ENCODE results near the gene ABCA7.
"Not testable (repeated sequence)": the region's sequence is repeated elsewhere in the genome, so short reads cannot be mapped to it uniquely, and the experiment has no call there.

Gene ABCA7

DNA sequence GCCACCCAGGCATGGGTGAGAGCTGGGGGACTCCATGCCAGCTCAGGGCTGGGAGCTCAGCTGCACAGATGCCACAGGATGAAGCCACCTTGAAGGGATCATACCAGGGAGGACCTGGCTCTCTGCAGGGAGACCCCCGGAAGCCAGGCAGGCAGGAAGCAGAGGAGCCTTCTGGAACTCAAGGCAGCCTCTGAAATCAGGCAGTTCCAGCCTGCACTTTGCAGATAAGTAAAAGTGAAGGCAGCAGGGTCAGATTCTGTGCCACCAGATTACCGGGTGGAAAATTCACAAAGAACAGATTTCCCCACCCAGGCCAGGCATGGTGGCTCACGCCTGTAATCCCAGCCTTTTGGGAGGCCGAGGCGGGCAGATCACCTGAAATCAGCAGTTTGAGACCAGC is 21.5 kb upstream of the ABCA7 start:
- TF ChIP-seq POLR2A (IDR thresholded peaks at IDR 0.05; ENCODE audit: extremely low read depth, insufficient read length) (no peak), MYC (IDR thresholded peaks at IDR 0.05; ENCODE audit: low read depth, low read length) (no peak), CTCF (IDR thresholded peaks at IDR 0.05; ENCODE audit: low read depth, low read length) (no peak), MAX (IDR thresholded peaks at IDR 0.05; ENCODE audit: low read depth, low read length) (no peak)
- DNase-seq (ENCODE audit: low read depth), result no peak
- no peak overlapping the region for H3K4me3 ChIP-seq (ENCODE audit: low read depth, low read length)

- no peak for DNase-seq (ENCODE audit: low read depth)
- peak overlapping the region; percentile 76 for H3K4me3 ChIP-seq (ENCODE audit: low read depth, low read length)
- no peak for TF ChIP-seq POLR2A (IDR thresholded peaks at IDR 0.05; ENCODE audit: extremely low read depth, insufficient read length)
- no peak for TF ChIP-seq MYC (IDR thresholded peaks at IDR 0.05; ENCODE audit: low read depth, low read length)
- no peak for TF ChIP-seq MAX (IDR thresholded peaks at IDR 0.05; ENCODE audit: low read depth, low read length)
- TF ChIP-seq CTCF (IDR thresholded peaks at IDR 0.05; ENCODE audit: low read depth, low read length), result no peak
Measured at GRCh38 chr19:1018932-1019615, 20.8 kb upstream of the ABCA7 start.

GRCh38 chr19:1019616-1019961 is 20.3 kb upstream of the ABCA7 start:
- peak overlapping the region; percentile 76 for H3K4me3 ChIP-seq (ENCODE audit: low read depth, low read length)
- no peak for DNase-seq (ENCODE audit: low read depth)
- TF ChIP-seq CTCF (IDR thresholded peaks at IDR 0.05; ENCODE audit: low read depth, low read length), result no peak
- TF ChIP-seq MAX (IDR thresholded peaks at IDR 0.05; ENCODE audit: low read depth, low read length), result no peak
- no peak for TF ChIP-seq MYC (IDR thresholded peaks at IDR 0.05; ENCODE audit: low read depth, low read length)
- TF ChIP-seq POLR2A (IDR thresholded peaks at IDR 0.05; ENCODE audit: extremely low read depth, insufficient read length), result no peak

GRCh38 chr19:1019980-1020867 is 19.7 kb upstream of the ABCA7 start:
- DNase-seq (ENCODE audit: low read depth), result peak; percentile 52
- no peak for TF ChIP-seq POLR2A (IDR thresholded peaks at IDR 0.05; ENCODE audit: extremely low read depth, insufficient read length)
- TF ChIP-seq MAX (IDR thresholded peaks at IDR 0.05; ENCODE audit: low read depth, low read length), result no peak
- TF ChIP-seq CTCF (IDR thresholded peaks at IDR 0.05; ENCODE audit: low read depth, low read length), result no peak
- no peak for TF ChIP-seq MYC (IDR thresholded peaks at IDR 0.05; ENCODE audit: low read depth, low read length)
- peak overlapping the region; percentile 76 for H3K4me3 ChIP-seq (ENCODE audit: low read depth, low read length)

DNA sequence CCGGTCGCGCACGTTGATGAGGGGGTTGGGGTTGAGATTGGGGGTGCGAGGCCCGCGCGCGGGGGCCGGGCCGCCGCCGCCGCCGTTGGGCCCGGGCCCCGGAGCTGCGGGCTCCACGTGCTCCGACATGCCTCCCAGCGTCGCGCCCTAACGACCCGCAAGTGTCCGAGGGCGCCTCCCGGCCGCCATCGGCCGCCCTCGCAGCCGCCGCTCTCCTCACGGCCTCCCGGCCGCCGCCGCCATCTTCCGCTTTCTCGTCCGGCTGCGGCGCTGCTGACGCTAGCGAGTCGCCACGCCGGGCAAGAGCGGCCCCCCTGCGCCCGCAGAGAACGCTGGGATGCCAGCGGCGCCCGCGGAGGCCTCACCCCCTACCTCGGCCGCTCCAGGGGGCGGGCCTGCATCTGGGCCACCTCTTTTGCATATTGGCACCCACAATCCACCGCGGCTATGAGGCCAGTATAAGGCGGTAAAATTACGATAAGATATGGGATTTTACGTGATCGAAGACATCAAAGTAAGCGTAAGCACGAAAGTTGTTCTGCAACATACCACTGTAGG is 19.0 kb upstream of the ABCA7 start, which contains the start of gene TMEM259:
Gene TMEM259, minus strand, starts transcription at position 256 of the 558 bp plus-strand sequence. Its CDS starts 127 bp downstream, at position 129.
- DNase-seq (ENCODE audit: low read depth), result peak; percentile 94
- peak within 1 kb of the TSS; percentile 76 for H3K4me3 ChIP-seq (ENCODE audit: low read depth, low read length)
- TF ChIP-seq MAX (IDR thresholded peaks at IDR 0.05; ENCODE audit: low read depth, low read length) (peak; percentile 44; the same call in 1 of the 2 replicates), CTCF (IDR thresholded peaks at IDR 0.05; ENCODE audit: low read depth, low read length) (no peak), POLR2A (IDR thresholded peaks at IDR 0.05; ENCODE audit: extremely low read depth, insufficient read length) (no peak), MYC (IDR thresholded peaks at IDR 0.05; ENCODE audit: low read depth, low read length) (peak; percentile 54; the same call in 1 of the 2 replicates)

GRCh38 chr19:1023883-1024188 is 16.1 kb upstream of the ABCA7 start:
- DNase-seq (ENCODE audit: low read depth); H3K4me3 ChIP-seq (ENCODE audit: low read depth, low read length): not testable (repeated sequence)

- DNase-seq (ENCODE audit: low read depth); H3K4me3 ChIP-seq (ENCODE audit: low read depth, low read length): not testable (repeated sequence)
Measured at GRCh38 chr19:1025080-1025479, 14.8 kb upstream of the ABCA7 start.

All from NB4 (cell line).